ENCODE data around the gene HOXA13. TPM values are rescaled to one million over a fixed set of nuclear protein-coding genes. Genes with fewer than 3 reads are reported as not detected.

Gene HOXA13
- total RNA-seq, 4 donors from 2014 or later, result not detected

DNA sequence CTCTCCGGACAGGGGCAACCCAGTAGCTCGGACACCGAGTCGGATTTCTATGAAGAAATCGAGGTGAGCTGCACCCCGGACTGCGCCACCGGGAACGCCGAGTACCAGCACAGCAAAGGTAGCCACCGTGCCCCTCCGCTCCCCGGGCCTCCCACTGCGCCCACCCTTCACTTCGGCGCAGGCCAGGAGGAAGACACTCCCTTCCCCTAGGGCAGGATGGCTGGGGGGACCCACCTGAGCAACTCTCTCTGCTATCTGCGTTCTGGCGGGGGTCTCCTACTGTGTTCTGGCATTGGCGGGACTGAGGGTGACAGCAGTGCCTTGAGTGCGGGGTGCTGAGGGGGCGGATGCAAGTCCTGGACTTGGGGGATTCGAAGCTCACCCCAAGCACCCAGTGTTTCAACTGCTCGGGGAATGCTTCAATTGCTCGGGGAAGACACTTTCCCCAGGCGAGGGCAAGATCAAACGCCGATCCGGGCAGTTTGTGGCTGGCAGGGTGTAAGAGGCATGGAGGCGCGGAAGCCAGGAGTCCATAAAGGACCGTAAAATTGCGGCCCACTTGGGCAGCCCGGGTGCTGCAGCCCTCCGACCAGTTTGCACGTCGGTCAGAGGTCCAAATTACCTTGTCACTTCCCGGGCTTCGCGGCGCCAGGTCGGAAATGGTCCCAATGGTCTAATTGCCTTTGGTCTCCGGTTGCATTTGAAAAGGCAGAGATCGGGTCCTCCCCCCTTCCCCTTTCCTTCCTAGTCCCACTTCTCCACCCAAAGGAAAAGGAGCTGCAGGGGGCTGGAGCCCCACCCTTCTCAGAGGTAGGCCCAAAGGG lies 43.7 kb upstream of the HOXA13 start:
- Histone ChIP-seq H3K27me3 (peaks cover 10 to 100% (median 97%) of the 10 kb centered on the region in 4 donors), H3K4me1 (peaks cover 42 to 66% (median 56%) of the 10 kb centered on the region in 4 donors), H3K9me3 (no peaks in the 10 kb centered on the region), H3K4me3 (peak overlapping the region; percentile 15 to 40 (median 30)), H3K36me3 (no peaks in the 10 kb centered on the region), H3K27ac (replicated peaks in 1 of 4) (no peak overlapping the region)
- DNase-seq (ENCODE audit: extremely low spot score), result no peak
- TF ChIP-seq, protein P1, sequence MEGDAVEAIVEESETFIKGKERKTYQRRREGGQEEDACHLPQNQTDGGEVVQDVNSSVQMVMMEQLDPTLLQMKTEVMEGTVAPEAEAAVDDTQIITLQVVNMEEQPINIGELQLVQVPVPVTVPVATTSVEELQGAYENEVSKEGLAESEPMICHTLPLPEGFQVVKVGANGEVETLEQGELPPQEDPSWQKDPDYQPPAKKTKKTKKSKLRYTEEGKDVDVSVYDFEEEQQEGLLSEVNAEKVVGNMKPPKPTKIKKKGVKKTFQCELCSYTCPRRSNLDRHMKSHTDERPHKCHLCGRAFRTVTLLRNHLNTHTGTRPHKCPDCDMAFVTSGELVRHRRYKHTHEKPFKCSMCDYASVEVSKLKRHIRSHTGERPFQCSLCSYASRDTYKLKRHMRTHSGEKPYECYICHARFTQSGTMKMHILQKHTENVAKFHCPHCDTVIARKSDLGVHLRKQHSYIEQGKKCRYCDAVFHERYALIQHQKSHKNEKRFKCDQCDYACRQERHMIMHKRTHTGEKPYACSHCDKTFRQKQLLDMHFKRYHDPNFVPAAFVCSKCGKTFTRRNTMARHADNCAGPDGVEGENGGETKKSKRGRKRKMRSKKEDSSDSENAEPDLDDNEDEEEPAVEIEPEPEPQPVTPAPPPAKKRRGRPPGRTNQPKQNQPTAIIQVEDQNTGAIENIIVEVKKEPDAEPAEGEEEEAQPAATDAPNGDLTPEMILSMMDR (IDR thresholded peaks at IDR 0.05), result no peak
- no peak for TF ChIP-seq POLR2A (IDR thresholded peaks at IDR 0.05; ENCODE audit: low read depth)
- no peak for TF ChIP-seq EP300 (IDR thresholded peaks at IDR 0.05)
- no peak for TF ChIP-seq POLR2AphosphoS5 (IDR thresholded peaks at IDR 0.05)
- intact Hi-C loops (cut with DNase I), result no loop called here
- WGBS, result 8% methylated on average over 27 of the region's 43 CpGs

DNA sequence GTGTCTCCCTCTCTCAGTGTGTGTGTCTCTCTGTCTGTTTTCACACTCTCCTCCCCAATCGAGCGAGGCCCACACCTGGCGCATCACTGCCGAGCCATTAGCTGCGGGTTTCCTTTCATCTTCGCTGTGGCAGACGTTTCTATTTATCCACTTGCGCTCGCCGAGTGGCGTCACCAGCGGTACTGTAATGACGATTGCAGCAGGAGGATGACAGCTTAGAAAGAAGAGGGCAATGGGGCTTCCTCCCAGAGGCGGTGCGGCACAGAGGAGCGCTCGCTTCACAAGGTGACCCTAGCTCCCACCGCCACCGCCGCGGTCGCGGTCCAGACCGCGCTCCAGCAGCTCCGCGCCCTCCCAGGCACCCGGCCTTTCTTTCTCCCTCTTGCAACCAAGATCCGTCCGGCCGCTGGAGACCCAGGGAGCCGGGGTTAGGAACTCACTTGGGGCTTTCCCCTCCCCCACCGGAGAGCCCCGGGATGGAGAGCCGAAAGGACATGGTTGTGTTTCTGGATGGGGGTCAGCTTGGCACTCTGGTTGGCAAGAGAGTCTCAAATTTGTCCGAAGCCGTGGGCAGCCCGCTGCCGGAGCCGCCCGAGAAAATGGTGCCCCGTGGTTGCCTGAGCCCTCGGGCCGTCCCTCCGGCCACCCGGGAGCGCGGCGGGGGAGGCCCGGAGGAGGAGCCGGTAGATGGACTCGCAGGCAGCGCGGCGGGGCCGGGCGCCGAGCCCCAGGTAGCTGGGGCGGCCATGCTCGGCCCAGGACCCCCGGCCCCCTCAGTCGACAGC lies 42.9 kb upstream of the HOXA13 start, which contains the start of gene EVX1:
EVX1 (plus strand) TSS at position 248 of the 785 bp plus-strand sequence; CDS start at position 477, 229 bp downstream.
- H3K27ac ChIP-seq (replicated peaks in 1 of 4), result no peak within 1 kb of the TSS
- H3K36me3 ChIP-seq, result no peaks in the 10 kb centered on the region
- peaks cover 10 to 100% (median 92%) of the 10 kb centered on the region in 4 donors for H3K27me3 ChIP-seq
- TF ChIP-seq EP300 (IDR thresholded peaks at IDR 0.05) (no peak), POLR2A (IDR thresholded peaks at IDR 0.05; ENCODE audit: low read depth) (no peak)
- TF ChIP-seq, protein P1 (IDR thresholded peaks at IDR 0.05), result no peak
- no peak for DNase-seq (ENCODE audit: extremely low spot score)
- intact Hi-C loops (cut with DNase I), result no loop called here
- peak within 1 kb of the TSS; percentile 15 to 40 (median 30) for H3K4me3 ChIP-seq
- H3K4me1 ChIP-seq, result peaks cover 42 to 64% (median 56%) of the 10 kb centered on the region in 4 donors
- WGBS, result 3% methylated on average over 37 of the region's 62 CpGs
- no peaks in the 10 kb centered on the region for H3K9me3 ChIP-seq

DNA sequence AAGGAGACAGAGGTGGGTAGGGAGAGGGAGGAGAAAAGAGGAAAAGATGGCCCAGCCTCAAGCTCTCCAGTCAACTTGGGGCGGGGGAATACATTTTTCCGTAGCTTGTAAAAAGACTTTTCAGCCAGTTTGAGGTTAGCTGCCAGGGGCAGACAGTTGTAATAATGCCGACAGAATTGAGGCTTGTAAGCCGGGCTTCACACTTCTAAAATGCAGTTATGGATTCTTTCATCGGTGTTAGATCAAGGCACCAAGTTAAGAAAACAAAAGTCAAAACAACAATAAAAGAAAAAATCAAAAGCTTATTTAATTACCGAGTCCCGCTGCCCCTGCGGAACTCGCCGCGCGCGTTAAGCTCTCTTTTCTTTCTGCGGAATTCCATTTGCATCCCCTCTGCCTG lies 42.3 kb upstream of the HOXA13 start:
- peak overlapping the region; percentile 15 to 40 (median 30) for H3K4me3 ChIP-seq
- TF ChIP-seq POLR2A (IDR thresholded peaks at IDR 0.05; ENCODE audit: low read depth), result no peak
- TF ChIP-seq, protein P1 (IDR thresholded peaks at IDR 0.05), result no peak
- TF ChIP-seq EP300 (IDR thresholded peaks at IDR 0.05), result no peak
- no peak for TF ChIP-seq POLR2AphosphoS5 (IDR thresholded peaks at IDR 0.05)
- no peaks in the 10 kb centered on the region for H3K36me3 ChIP-seq
- 18% methylated on average over 14 of the region's 14 CpGs for WGBS
- peaks cover 42 to 64% (median 56%) of the 10 kb centered on the region in 4 donors for H3K4me1 ChIP-seq
- no peak overlapping the region for H3K27ac ChIP-seq (replicated peaks in 1 of 4)
- intact Hi-C loops (cut with DNase I), result no loop called here
- H3K27me3 ChIP-seq, result peaks cover 10 to 100% (median 88%) of the 10 kb centered on the region in 4 donors
- DNase-seq (ENCODE audit: extremely low spot score), result no peak
- H3K9me3 ChIP-seq, result no peaks in the 10 kb centered on the region

DNA sequence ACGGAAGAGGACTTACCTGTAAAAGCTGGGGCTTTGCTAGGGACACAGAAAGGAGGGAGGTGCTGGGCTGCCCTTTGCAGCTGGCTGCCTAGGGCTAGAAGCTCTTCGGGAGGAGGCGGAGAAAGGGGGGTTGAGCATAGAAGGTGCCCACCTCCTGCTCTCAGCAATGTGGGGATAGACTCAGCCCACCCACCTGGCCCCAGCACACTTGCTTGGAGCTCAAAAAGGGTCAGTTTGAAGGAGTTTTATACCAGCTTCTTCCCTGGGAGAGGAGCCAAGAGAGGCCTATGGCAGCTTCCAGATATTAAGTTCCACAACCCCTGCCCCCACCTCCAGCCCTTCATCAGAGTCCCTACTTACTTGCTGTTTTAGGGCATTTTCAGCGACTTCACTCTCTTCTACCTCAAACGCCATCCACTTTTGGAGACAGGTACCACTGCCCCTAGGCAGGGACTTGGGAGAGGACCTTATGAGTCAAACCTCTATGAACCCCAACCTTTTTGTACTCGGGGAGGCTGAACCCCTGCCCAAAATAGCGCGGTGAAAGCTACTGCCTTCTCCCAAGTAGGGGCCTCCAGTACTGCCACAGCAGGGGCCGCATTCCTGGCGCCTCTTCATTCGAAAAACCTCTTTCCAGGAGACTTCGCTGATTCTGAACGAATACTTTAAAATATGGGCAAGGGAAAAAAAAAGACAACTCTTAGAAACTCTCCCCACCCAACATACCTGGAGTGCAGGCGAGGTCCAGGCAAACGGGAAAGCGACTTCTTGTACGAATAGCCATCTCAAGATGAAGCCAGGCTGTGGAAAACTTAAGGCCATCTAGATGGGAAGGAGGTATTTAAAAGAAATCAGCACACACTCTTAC lies 41.5 kb upstream of the HOXA13 start:
- no peak overlapping the region for H3K4me3 ChIP-seq
- TF ChIP-seq, protein P1 (IDR thresholded peaks at IDR 0.05), result no peak
- no peak for TF ChIP-seq EP300 (IDR thresholded peaks at IDR 0.05)
- H3K27me3 ChIP-seq, result peaks cover 10 to 100% (median 86%) of the 10 kb centered on the region in 4 donors
- no peak for DNase-seq (ENCODE audit: extremely low spot score)
- no peaks in the 10 kb centered on the region for H3K36me3 ChIP-seq
- 21% methylated on average over 17 of the region's 17 CpGs for WGBS
- no peak overlapping the region for H3K27ac ChIP-seq (replicated peaks in 1 of 4)
- H3K4me1 ChIP-seq, result peaks cover 42 to 62% (median 54%) of the 10 kb centered on the region in 4 donors
- no peaks in the 10 kb centered on the region for H3K9me3 ChIP-seq
- intact Hi-C loops (cut with DNase I), result no loop called here
